ENCODE measurements around the gene FLT3LG. TPM values are rescaled to one million over a fixed set of nuclear protein-coding genes. Genes with fewer than 3 reads are reported as not detected.
A peak's percentile ranks its signal among the peaks of the same experiment; 100 is the strongest.

Gene FLT3LG
- total RNA-seq, 1 experiment from 2014 or later, result 0.18 TPM

DNA sequence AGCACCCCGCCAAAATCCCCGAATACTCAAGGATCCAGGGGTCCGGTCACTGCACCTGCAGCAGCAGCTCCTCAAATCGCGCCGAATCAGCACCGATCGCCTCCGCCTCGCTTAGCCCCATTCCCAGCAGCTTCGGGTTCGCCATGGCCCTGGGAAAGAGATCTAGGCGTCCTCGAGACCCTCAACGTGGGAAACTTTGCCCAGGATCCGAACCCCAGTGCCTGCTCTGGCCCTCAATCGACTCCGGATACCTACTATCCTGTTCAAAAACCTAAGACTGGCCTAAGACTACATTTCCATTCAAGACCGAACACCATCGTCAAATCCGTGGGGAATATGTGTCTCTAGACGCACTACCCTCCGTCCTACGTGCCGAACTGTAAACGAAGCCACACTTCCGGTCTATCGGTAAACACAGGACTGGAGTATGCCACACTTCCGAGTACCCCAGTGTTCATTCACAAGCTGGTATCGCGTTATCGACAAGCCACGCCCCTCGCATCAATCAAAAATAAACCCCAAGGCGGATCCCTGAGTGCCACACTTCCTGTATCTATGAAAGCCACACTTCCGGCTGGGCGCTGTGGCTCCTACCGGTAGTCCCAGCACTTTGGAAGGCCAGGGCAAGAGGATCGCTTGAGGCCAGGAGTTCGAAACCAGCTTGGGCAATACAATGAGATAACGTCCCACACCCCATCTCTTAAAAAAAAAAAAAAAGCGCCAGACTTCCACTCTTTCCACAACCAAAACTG is 22.4 kb upstream of the FLT3LG start, which contains the start of gene PIH1D1:
Gene PIH1D1 (minus strand): TSS at position 385 of the 752 bp plus-strand sequence. CDS start 240 bp downstream, at position 145.
- no peaks in the 10 kb centered on the region for H3K9me3 ChIP-seq (ENCODE audit: low read length)
- TF ChIP-seq, protein P1, sequence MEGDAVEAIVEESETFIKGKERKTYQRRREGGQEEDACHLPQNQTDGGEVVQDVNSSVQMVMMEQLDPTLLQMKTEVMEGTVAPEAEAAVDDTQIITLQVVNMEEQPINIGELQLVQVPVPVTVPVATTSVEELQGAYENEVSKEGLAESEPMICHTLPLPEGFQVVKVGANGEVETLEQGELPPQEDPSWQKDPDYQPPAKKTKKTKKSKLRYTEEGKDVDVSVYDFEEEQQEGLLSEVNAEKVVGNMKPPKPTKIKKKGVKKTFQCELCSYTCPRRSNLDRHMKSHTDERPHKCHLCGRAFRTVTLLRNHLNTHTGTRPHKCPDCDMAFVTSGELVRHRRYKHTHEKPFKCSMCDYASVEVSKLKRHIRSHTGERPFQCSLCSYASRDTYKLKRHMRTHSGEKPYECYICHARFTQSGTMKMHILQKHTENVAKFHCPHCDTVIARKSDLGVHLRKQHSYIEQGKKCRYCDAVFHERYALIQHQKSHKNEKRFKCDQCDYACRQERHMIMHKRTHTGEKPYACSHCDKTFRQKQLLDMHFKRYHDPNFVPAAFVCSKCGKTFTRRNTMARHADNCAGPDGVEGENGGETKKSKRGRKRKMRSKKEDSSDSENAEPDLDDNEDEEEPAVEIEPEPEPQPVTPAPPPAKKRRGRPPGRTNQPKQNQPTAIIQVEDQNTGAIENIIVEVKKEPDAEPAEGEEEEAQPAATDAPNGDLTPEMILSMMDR (conservative IDR thresholded peaks at IDR 0.05; ENCODE audit: low read depth, low read length), result no peak
- TF ChIP-seq EZH2phosphoT487 (IDR thresholded peaks at IDR 0.05; ENCODE audit: borderline replicate concordance, low read length), result no peak
- no peak for TF ChIP-seq EZH2 (IDR thresholded peaks at IDR 0.05; ENCODE audit: low read length, unreplicated experiment)
- H3K9ac ChIP-seq (ENCODE audit: low read length), result peak within 1 kb of the TSS; percentile 86
- peaks cover 18% of the 10 kb centered on the region for H3K79me2 ChIP-seq (ENCODE audit: low read length)
- ATAC-seq (peak; percentile 97), DNase-seq (peak; percentile 100)
- peak within 1 kb of the TSS; percentile 11; the same call in 1 of the 2 replicates for H3K27ac ChIP-seq (ENCODE audit: low read length)
- intact Hi-C loops (cut with micrococcal nuclease), result loop anchor here (1.0 kb wide), 2 partner anchors 8 to 36 kb away; partner anchors contain the start of gene RPL13A
- ChIA-PET POLR2A (ENCODE audit: unreplicated experiment) (interaction anchor here (0.5 to 0.6 kb wide), 4 partner anchors 33 to 337 kb away, joined by 3 to 14 read pairs (median 12); partner anchors contain the start of gene TEAD2), CTCF (interaction anchor here (0.6 kb wide), 2 partner anchors 90 to 95 kb away, joined by 4 to 8 read pairs; partner anchors contain the start of gene TEAD2)
- H2AFZ ChIP-seq (ENCODE audit: low read length), result peak within 1 kb of the TSS; percentile 78
- H3K4me1 ChIP-seq (ENCODE audit: insufficient read depth, low read length), result peaks cover 8% of the 10 kb centered on the region; the same call in 1 of the 2 replicates
- BruUV-seq (replicated peaks), result TSS peak; percentile 96
- H4K20me1 ChIP-seq (ENCODE audit: low read length), result no peaks in the 10 kb centered on the region
- H3K4me2 ChIP-seq (ENCODE audit: low read length), result peak within 1 kb of the TSS; percentile 88
- no peaks in the 10 kb centered on the region for H3K27me3 ChIP-seq (ENCODE audit: low read length)
- H3K36me3 ChIP-seq (ENCODE audit: low read depth, low read length), result peaks cover 3% of the 10 kb centered on the region; the same call in 1 of the 2 replicates
- no peaks in the 10 kb centered on the region for H3K9me2 ChIP-seq (replicated peaks; ENCODE audit: low read length)
- no peaks in the 10 kb centered on the region for H3F3A ChIP-seq (ENCODE audit: low read length, unreplicated experiment)
- peak within 1 kb of the TSS; percentile 80 for H3K4me3 ChIP-seq (ENCODE audit: low read length)

DNA sequence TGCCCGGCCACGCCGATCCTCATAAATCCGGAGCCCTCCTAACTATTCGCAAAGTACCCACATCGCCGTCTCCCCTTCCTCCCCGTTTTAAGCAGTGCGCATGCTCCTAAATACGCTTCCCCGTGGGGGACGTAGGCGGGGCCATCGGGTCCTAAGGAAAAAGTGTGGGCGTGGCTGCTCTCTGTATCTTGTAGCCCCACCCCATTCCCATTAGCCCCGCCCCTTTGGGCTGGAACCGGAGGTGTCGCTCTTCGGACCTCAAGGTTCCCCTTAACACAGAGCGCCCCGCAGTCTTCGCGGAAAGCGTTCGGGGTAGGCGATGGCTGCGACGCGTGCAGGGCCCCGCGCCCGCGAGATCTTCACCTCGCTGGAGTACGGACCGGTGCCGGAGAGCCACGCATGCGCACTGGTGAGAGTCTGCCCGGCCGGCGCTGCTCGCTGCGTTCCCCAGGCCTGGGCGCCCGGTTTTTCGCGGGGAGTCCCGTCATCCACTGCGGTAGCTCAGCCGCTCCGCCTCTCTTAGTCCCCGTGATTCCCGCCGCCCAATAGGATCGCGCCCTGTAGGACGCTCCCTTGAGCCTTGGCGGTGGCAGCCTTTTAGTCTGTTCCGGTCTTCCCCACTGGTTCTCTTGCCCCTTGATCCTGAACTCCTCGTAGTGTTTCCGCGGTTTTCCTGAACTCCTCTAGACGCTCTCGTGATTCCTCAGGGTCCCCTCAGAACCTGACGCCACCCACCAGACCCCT is 20.8 kb upstream of the FLT3LG start, which contains the start of gene ALDH16A1:
Gene ALDH16A1 (plus strand): TSS at position 213 of the 744 bp plus-strand sequence. CDS start 107 bp downstream, at position 320.
- H3F3A ChIP-seq (ENCODE audit: low read length, unreplicated experiment), result no peaks in the 10 kb centered on the region
- H3K79me2 ChIP-seq (ENCODE audit: low read length), result peaks cover 18% of the 10 kb centered on the region
- peak within 1 kb of the TSS; percentile 55 for H2AFZ ChIP-seq (ENCODE audit: low read length)
- H4K20me1 ChIP-seq (ENCODE audit: low read length), result no peaks in the 10 kb centered on the region
- H3K36me3 ChIP-seq (ENCODE audit: low read depth, low read length), result peaks cover 3% of the 10 kb centered on the region; the same call in 1 of the 2 replicates
- H3K4me2 ChIP-seq (ENCODE audit: low read length), result no peak within 1 kb of the TSS
- H3K4me3 ChIP-seq (ENCODE audit: low read length), result no peak within 1 kb of the TSS
- no peaks in the 10 kb centered on the region for H3K27me3 ChIP-seq (ENCODE audit: low read length)
- TF ChIP-seq EZH2phosphoT487 (IDR thresholded peaks at IDR 0.05; ENCODE audit: borderline replicate concordance, low read length), result no peak
- TF ChIP-seq EZH2 (IDR thresholded peaks at IDR 0.05; ENCODE audit: low read length, unreplicated experiment), result no peak
- TF ChIP-seq, protein P1 (conservative IDR thresholded peaks at IDR 0.05; ENCODE audit: low read depth, low read length), result no peak
- DNase-seq (no peak), ATAC-seq (no peak)
- intact Hi-C loops (cut with micrococcal nuclease), result no loop called here
- H3K9ac ChIP-seq (ENCODE audit: low read length), result no peak within 1 kb of the TSS
- H3K4me1 ChIP-seq (ENCODE audit: insufficient read depth, low read length), result peaks cover 8% of the 10 kb centered on the region; the same call in 1 of the 2 replicates
- ChIA-PET POLR2A (ENCODE audit: unreplicated experiment) (no interaction called here), CTCF (no interaction called here)
- BruUV-seq (replicated peaks), result no TSS peak
- H3K9me3 ChIP-seq (ENCODE audit: low read length), result no peaks in the 10 kb centered on the region
- no peaks in the 10 kb centered on the region for H3K9me2 ChIP-seq (replicated peaks; ENCODE audit: low read length)
- no peak within 1 kb of the TSS for H3K27ac ChIP-seq (ENCODE audit: low read length)
